HL-60 (cell line): ENCODE measurements around the gene DMGDH.
A peak's percentile ranks its signal among the peaks of the same experiment; 100 is the strongest.

ENCODE experiments used
- DNase-seq, 2 experiments: peaks; one replicate each; pipeline ENCODE4 v3.0.0-alpha.2; 2010 to 2020; ENCODE audit warnings: low read depth in 1 of 2, low spot score in 1 of 2
- H3K27ac ChIP-seq: fragments of 250-450 bp; sonication (Bioruptor Pico); replicated peaks from 2 replicates; pipeline ENCODE4 v1.5.1; 2020; ENCODE audit warnings: mild to moderate bottlenecking, moderate library complexity
- H3K27me3 ChIP-seq: fragments of 250-450 bp; sonication (Bioruptor Pico); 2 replicates; pipeline ENCODE4 v1.5.1; 2021; ENCODE audit warnings: mild to moderate bottlenecking, moderate library complexity; ENCODE audit not compliant: insufficient read depth, poor library complexity, severe bottlenecking
- H3K4me3 ChIP-seq: replicated peaks from 2 replicates; pipeline ENCODE4 v1.5.1; 2011; ENCODE audit warnings: mild to moderate bottlenecking, control low read depth, low read length; ENCODE audit not compliant: insufficient read depth
- GABPA ChIP-seq: IDR thresholded peaks from 2 replicates; pipeline ENCODE4 v1.6.1; 2012; ENCODE audit warnings: low read depth
- POLR2AphosphoS5 ChIP-seq: IDR thresholded peaks from 2 replicates; pipeline ENCODE4 v1.6.1; 2012; ENCODE audit warnings: low read depth
- SPI1 ChIP-seq: IDR thresholded peaks from 2 replicates; pipeline ENCODE4 v1.6.1; 2012; ENCODE audit warnings: low read depth, mild to moderate bottlenecking, borderline replicate concordance
- TF ChIP-seq, protein P1 (sequence below): IDR thresholded peaks from 2 replicates; pipeline ENCODE4 v1.6.1; 2012; ENCODE audit warnings: low read depth; ENCODE audit not compliant: insufficient replicate concordance
- TF ChIP-seq, protein P2 (sequence below): IDR thresholded peaks from one replicate; pipeline ENCODE4 v1.5.1; 2011; ENCODE audit warnings: low read length, control low read depth, inconsistent platforms; ENCODE audit not compliant: insufficient read depth

DMGDH gene

DNA sequence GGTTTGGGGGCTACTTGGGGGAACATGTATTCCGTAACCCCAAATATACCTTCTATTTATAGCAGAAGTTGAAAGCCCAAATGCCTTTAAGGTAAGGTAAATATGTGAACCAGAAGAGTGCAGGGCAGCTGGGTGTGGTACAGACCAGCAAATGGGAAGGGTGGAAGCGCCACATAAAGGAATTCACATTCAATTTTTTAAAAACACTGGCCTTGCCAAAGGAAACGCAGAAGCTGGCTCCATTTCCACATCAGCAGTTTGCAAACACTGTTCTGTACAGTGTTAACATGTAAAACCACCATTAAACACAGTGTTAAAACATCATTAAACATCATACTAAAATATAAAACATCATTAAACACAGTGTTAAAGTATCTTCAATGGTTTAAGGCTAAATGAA lies 38.6 kb upstream of the DMGDH start:
- no peak for TF ChIP-seq GABPA
- no peak for TF ChIP-seq POLR2AphosphoS5
- TF ChIP-seq, protein P1, sequence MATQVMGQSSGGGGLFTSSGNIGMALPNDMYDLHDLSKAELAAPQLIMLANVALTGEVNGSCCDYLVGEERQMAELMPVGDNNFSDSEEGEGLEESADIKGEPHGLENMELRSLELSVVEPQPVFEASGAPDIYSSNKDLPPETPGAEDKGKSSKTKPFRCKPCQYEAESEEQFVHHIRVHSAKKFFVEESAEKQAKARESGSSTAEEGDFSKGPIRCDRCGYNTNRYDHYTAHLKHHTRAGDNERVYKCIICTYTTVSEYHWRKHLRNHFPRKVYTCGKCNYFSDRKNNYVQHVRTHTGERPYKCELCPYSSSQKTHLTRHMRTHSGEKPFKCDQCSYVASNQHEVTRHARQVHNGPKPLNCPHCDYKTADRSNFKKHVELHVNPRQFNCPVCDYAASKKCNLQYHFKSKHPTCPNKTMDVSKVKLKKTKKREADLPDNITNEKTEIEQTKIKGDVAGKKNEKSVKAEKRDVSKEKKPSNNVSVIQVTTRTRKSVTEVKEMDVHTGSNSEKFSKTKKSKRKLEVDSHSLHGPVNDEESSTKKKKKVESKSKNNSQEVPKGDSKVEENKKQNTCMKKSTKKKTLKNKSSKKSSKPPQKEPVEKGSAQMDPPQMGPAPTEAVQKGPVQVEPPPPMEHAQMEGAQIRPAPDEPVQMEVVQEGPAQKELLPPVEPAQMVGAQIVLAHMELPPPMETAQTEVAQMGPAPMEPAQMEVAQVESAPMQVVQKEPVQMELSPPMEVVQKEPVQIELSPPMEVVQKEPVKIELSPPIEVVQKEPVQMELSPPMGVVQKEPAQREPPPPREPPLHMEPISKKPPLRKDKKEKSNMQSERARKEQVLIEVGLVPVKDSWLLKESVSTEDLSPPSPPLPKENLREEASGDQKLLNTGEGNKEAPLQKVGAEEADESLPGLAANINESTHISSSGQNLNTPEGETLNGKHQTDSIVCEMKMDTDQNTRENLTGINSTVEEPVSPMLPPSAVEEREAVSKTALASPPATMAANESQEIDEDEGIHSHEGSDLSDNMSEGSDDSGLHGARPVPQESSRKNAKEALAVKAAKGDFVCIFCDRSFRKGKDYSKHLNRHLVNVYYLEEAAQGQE = no peak
- no peak for TF ChIP-seq SPI1
- TF ChIP-seq, protein P2, sequence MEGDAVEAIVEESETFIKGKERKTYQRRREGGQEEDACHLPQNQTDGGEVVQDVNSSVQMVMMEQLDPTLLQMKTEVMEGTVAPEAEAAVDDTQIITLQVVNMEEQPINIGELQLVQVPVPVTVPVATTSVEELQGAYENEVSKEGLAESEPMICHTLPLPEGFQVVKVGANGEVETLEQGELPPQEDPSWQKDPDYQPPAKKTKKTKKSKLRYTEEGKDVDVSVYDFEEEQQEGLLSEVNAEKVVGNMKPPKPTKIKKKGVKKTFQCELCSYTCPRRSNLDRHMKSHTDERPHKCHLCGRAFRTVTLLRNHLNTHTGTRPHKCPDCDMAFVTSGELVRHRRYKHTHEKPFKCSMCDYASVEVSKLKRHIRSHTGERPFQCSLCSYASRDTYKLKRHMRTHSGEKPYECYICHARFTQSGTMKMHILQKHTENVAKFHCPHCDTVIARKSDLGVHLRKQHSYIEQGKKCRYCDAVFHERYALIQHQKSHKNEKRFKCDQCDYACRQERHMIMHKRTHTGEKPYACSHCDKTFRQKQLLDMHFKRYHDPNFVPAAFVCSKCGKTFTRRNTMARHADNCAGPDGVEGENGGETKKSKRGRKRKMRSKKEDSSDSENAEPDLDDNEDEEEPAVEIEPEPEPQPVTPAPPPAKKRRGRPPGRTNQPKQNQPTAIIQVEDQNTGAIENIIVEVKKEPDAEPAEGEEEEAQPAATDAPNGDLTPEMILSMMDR = no peak
- DNase-seq = no peak
- no peaks in the 10 kb centered on the region for H3K27me3 ChIP-seq
- no peak overlapping the region for H3K4me3 ChIP-seq
- H3K27ac ChIP-seq = no peak overlapping the region

DNA sequence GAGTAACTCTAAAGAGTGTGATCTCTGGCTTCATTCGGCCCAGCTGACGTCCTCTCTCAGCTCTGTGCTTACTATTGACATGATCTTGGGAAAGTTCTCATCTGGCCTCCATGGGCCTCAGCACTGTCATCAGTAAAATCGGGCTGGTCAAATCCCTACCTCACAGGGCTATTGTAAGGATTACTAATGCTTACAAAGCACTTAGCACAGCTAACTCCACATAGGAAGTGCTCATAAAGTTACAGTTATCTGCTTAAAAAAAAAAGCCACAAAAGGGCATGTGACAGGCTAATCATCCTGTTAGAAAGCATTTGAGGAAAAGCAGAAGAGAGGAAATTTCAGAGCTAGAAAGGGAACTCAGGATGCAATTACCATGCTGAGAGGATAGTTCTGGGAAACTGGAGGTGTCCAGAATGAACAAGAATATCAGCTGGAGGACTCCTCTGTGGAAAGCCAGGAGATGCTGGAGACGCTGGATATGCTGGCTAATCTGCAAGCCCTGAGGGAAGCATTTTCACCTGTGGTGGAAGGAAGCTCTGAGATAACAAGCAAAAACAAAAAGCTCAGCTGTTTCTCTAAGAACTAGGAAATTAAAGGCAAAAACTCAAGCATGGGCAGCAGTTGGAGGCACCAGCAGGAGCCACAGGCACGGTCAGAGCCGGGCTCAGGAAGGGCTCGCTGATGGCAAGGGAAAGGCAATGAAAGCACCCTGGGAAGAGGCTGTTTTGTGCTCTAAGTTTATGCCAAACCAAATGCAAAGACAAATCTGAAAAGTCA lies 37.7 kb upstream of the DMGDH start:
- peak overlapping the region; percentile 53 for H3K27ac ChIP-seq
- peak in 1 of 2 experiments; percentile 12 for DNase-seq
- no peaks in the 10 kb centered on the region for H3K27me3 ChIP-seq
- TF ChIP-seq, protein P2 = no peak
- TF ChIP-seq GABPA = no peak
- TF ChIP-seq SPI1 = peak; percentile 75; the same call in 1 of the 2 replicates
- no peak for TF ChIP-seq POLR2AphosphoS5
- TF ChIP-seq, protein P1 = no peak
- H3K4me3 ChIP-seq = no peak overlapping the region

DNA sequence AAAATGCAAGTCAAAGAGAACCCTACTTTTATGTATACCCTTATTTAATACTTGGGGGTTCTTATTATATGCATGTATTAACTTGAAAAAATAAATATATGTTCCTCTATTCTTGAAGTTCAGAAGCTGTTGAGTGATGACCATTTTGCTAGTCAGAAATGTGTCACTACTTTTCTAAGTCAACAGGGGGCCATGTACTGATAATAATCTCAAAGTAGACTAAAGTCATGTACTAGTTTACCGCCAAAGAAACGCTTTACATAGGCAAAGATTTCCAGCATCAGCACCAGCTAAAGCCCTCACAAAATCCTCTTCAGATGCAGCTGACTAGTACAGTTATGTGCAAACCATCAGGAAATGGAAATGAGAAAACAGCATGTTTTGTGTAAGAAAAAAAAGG lies 36.4 kb upstream of the DMGDH start:
- no peaks in the 10 kb centered on the region for H3K27me3 ChIP-seq
- TF ChIP-seq, protein P1 = no peak
- H3K27ac ChIP-seq = no peak overlapping the region
- no peak overlapping the region for H3K4me3 ChIP-seq
- no peak for DNase-seq
